NOMO-1 treated with dmso at 0.1 percent for 144 hours (cell line): Measurements from ENCODE around the gene DHX32.
"Not testable (repeated sequence)": the region's sequence is repeated elsewhere in the genome, so short reads cannot be mapped to it uniquely, and the experiment has no call there.

Source experiments
- DNase-seq: peaks from one replicate; lab custom pipeline; 2025; ENCODE audit not compliant: unreplicated experiment; lab: John Stamatoyannopoulos, UW

Gene DHX32

DNA sequence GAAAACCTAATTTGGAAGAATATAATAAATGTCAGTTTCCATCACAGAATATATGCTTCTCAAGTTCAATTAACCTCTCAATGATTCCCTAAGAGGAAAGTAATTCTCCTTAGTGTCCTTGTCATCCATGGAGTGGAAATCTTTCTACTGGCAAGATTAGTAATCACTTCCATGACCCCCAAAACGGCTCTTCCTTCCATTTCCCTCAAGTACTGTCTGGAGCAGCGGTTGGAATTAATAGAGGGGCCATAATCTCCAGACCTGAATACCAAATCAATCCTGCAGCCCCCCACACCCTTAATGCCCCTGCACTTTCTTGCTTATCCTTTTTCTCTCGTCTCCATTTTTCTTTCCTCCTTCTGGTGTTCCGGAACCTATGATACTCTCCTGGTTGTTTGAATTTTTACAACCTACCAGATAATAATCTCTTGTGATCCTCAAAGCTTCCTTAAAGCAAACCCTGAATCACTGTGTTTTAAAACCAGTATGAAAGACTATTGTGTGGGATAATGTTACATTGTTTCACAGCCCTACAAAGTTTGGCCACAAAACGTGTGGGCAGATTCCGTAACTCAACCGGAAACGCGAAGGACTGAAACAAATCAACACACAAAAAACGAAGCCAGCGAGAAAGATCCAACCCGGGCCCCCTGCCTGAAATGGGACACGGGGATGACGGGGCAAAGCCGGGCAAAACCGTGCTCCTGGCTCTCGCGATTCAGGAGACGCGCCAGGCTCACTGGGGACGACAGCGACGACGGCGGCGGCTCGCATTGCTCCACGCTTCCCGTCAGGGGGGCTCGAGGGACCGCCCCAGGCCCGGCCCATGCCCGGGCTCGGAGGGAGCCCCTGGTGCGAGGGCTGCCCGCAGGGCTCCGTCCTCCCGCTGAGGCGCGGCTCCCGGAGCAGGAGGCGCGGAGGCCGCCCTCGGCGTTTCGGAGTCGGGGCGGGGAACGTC, 14.3 kb upstream of the DHX32 start:
- not testable (repeated sequence) for DNase-seq

DNA sequence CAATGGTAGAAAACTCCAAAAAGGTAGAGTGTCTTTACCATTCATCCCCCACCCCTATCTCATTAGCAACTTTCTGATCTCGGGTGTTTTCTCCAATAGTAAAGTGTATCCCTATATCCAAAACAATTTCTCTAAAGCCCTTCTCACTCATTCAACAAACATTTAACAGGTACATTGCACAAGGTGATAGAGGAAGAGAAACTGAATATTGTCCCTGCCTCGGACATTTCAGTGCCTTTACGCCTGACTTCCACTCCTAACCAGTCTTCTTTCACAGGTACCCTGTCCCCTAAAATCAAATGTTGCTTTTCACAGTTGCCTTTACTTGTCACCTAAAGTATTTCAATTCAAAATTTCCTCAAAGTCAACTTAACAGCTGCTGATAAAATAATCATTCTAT, 13.1 kb upstream of the DHX32 start:
- DNase-seq, result not testable (repeated sequence)

DNA sequence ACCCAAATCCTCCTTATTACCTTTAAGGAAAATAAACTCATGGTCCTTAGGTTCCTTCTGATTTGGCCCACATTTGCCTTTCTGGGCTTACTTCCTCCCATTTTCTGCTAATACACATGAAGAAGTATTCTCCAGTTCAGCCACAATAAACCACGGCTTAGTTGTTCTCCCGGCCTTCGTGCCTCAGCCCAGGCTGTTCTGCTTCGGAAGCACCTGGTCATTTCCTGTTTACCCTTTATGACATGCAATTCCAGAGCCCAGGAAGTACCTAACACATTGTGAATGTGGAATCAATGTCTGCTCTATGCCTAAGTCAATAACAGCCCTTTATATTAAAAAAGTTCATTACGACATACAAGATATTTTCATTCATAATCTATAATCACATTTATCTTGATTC, 11.3 kb upstream of the DHX32 start:
- not testable (repeated sequence) for DNase-seq

DNA sequence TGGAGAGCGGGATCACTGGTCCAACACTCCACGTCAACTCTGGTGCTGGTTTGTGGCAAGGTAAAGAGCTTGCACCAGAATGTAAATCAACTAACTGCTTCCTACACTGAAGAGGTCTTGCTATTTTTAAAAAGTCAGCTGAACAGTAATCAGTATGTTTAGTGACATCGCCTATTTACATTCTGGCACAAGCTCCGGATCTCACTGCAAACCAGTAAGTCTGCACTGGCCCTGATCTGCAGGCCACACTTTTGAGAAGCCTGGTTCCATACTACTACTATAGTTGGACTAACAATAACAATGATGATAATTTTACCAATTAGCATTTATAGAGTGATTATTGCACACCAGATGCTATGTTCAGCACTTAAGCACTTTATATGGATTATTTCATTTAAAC, 8.3 kb upstream of the DHX32 start:
- not testable (repeated sequence) for DNase-seq

DNA sequence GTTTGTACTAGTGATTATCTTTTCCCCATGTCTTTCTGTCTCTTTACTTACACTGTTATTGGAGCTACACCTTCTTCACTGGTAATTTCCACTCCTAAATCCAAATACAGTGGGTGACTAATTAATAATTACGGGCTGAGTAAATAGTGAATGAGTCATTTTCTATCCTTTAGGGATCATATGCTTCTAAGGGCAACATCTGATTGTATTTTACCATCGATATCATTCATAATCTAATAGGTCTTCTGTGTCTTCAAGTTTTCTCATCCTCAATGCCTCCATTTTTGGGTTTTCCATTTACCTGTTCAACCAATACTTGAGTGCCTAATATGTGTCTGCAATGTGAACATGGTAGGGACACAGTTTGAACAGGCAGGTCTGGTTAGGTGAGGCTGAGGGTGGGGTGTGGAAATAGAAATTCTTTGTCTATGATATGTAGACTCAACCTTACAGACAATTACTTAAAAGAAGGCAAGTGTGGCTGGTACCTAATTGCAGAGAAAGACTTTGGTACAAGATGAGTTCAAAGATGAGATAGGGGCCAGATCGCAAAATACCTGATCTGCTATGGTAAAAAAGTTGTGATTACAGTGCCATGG, 5.9 kb upstream of the DHX32 start:
- no peak for DNase-seq

DNA sequence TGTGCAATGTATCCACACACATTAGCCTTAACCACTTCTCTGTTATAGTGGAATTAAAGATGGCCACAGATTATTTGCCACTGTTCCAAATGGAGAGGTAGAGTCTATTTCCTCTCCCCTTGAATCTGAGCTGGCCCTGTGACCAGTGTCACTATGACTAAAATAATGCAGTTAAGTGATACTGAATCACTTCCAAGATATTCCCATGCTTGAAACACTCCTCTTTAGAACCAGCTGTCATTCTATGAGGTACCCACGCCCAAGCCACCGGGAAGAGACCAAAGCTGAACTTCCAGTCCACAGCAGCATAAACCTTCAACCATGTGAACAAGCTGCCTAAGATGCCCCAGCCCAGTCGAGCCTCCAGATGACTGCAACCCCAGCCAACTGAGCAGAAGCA, 2.1 kb upstream of the DHX32 start:
- no peak for DNase-seq

DNA sequence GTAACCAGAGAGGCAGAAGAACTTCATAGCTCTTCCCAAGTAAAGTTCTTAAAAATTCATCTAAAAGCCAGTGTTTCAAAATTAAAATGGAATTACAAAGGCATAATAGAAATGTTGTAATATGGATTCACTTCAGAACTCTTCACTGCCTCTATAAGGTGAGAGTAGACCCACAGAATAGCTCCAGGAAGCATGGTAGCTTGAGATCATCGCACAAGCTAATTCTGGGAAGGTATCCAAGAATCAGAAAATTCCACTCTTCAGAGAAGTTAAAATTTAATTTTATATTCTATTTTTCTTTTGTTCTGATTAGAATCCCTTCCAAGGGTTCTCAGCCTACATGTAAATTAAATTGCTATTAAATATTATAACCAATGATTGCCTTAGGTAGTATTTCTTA, 1.5 kb upstream of the DHX32 start:
- DNase-seq, result no peak

DNA sequence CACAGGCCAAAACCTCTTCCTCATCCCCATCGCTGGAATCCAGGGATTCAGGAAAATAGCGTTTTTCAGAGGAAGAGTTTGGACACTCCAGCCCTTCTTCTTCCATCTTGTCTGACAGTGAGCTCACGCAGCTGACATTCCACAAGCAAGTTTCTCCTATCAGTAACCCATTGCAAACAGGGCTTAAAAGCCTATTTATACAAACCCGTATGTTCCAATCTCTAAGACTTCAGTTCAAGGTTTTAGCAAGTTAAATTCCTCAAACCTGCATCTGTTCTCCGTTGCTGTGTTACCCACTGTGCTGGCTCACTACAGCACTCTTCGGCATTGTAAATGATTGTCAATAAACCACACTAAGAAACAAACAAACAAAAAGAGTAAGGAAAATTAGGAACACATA, 373 bp downstream of the DHX32 start:
- no peak for DNase-seq

DNA sequence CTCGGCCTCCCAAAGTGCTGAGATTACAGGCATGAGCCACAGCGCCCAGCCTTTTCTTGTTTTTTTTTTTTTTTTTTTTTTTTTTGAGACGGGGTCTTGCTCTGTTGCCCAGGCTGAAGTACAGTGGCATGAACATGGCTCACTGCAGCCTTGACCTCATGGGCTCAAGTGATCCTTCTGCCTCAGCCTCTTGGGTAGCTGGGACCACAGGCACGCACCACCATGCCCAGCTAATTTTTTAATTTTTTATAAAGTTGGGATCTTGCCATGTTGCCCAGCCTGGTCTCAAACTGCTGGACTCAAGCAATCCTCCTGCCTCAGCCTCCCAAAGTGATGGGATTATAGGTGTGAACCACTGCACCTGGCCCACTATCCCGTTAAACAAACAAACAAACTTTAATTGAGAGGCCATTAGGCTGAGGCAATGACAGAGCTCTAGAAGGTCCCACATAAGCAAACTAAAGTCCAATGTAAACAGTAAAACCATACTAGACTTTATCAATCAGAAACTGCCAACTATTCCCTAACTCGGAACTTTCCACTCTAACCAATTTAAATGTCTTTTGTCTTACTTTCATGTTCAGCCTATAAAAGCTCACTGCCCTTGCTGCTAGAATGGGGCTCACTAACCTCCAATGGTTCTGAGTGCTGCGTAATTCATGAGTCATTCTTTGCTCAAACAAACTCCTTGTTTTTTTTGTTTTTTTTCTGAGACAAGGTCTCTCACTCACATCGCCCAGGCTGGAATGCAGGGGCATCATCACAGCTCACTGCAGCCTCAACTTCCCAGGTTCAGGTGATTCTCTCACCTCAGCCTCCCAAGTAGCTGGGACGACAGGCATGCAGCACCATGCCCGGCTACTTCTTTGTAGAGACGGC, 1.9 kb downstream of the DHX32 start:
- DNase-seq, result no peak

DNA sequence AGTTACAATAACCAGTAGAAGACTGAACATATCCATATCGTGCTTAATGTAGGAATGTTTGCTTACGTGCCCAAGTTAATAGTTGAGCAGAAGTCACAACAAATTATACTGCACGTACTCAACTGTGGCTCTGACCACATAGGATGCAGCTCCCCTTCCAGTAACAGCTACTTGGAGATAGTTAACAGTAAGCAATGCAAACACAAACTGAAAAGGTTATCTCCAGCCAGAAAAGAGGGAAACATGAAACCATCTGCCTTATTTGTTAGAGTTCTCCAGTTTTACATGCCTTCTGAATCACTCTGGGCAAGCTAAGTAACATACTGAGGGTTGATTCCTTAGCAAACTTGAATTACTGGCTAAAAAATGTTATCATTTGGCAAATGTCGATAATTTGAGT, 9.8 kb downstream of the DHX32 start:
- no peak for DNase-seq

DNA sequence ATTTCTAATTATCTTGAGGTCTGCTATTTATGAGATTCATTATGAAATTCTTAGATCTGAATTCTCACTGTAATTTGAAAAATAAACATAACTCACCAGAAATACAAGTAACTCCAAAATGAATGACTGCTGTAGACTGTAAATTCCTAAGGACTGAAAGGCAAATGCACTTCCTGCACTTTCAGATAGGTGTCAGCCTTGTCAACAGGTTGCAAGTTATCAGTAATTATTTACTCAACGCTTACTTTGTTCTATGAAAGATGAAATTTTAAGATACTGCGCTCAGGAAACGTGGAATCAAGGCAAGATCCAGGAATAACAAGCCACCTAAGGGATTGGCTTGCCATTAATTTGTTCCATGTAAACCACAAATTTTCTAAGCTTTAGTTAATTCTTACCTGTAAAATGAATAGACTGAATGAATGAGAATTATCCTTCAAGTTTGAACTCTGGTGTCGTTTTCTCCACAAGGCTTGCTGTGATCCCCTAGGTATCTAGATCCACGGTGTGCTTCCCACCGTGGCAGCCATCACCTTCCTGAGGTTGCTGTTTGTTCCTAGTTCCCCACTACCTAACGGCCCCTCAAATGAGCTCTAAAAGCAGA, 12.6 kb downstream of the DHX32 start:
- DNase-seq, result no peak

DNA sequence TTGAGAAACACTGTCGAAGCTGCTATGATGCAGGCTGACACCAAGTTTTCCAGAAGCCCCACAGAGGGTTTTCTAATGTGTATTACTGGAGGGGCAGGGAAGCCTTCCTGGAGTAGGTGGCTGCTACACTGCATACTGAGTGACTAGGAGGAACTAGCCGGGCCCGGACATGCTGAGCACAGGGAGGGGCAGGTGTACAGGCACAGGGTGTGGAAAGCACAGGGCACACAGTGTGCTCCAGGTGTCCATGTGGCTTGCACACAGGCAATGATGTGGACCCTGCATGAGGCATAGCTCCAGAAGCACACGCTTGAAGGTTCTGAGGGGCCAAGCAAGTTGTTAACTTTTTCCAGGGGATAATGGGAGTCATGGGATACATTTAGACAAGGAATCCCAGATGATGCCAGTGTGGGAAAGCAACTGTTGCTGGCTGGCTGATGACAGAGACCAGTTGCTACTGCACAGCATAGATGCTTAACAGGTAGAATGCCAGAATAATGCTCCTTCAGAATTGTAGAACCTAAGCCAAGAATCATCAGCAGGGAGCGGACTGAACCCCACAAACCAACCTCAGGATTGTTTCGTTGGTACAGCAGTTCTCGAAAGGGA, 14.6 kb downstream of the DHX32 start:
- no peak for DNase-seq

DNA sequence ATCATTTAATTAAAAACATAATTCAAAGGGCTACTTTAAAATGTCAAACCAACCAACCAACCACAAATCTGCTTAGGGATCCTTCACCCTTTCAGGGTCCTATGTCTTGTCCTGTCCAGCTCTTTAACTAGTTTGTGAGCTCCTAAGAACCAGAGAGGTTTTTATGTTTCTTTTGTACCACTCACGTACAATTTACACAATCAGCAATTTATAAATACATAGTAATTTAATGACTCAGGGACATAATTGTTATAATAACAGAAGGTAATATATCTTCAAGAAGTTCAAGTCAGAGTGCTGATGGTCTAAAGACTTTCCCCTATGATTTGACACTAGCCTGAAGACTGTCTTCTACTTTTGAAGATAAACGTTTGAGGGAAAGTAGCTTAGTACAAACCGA, 16.0 kb downstream of the DHX32 start:
- no peak for DNase-seq

DNA sequence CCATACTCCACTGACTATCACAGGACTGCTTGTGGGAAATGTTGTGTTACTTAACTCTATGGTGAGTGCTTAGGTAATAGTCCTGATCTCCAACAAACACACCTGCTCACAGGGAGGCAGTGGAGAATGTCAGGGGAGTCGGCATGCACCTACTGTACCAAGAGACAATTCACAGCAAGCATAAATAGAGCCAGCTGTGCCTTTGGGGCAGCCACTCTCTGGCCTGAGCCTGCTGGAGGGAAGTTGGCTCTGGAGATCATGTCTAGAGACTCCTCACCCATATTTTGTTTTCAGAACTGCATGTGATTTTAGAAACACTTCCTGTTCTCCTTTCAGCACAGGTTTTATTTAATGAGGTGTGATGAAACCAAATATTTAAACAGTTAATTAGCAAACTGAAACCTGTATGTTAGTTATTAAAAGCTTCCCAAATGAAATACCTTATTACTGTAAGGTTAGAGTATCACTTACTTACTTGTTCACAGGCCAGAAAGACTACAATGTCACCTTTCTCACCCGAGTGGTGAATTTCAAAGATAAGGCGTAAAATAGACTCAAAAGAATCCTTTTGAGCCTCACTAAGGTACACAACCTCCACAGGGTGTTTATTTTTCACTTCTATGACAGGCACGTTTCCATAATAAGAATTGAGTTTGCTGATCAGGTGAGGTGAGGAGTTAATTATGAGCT, 21.8 kb downstream of the DHX32 start:
- DNase-seq, result no peak

DNA sequence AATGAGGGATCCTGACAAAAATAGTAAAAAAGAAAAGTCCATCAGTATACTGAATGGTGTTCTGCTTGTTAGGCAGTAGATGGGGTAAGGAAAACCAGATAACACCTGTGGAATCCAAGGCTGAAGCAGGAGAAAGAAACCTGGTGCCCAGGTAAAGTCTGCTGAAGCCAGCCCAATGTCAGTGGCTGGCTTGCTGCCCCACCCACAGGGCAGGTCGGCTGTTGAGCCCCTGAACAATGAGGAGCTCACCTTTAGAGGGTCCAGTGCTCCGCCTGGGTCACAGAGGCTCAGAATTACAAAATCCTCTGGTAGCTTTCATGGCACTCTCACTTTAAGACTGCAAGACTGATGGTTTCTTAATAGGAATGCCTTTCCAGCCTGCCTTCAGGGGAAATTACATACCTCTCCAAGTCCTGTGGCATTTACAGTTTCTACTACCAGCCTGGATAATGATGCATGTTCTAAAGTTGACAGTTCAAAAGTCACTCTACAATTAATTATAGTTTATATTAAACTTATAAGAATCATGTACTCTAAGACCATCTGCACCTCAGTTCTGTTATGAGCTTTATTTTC, 23.8 kb downstream of the DHX32 start:
- DNase-seq, result no peak

DNA sequence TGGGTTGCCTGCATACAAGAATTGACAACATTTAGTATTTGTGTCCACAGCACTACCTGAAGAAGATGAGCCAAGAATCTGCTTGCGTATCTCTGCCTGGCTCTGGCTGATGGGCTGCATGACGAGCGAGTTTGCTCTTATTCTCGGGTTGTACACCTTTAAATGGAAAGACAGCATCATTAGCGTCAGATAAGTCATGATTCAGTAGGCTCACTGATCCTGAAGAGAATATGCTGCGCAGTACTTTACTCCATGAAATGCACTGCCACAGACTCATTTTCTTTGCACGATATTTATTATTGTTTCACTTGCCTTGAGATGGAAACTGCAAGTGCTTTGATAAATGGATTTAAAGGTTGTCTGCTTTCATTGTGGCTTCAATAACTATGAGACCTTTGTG, 28.6 kb downstream of the DHX32 start:
- DNase-seq, result no peak

DNA sequence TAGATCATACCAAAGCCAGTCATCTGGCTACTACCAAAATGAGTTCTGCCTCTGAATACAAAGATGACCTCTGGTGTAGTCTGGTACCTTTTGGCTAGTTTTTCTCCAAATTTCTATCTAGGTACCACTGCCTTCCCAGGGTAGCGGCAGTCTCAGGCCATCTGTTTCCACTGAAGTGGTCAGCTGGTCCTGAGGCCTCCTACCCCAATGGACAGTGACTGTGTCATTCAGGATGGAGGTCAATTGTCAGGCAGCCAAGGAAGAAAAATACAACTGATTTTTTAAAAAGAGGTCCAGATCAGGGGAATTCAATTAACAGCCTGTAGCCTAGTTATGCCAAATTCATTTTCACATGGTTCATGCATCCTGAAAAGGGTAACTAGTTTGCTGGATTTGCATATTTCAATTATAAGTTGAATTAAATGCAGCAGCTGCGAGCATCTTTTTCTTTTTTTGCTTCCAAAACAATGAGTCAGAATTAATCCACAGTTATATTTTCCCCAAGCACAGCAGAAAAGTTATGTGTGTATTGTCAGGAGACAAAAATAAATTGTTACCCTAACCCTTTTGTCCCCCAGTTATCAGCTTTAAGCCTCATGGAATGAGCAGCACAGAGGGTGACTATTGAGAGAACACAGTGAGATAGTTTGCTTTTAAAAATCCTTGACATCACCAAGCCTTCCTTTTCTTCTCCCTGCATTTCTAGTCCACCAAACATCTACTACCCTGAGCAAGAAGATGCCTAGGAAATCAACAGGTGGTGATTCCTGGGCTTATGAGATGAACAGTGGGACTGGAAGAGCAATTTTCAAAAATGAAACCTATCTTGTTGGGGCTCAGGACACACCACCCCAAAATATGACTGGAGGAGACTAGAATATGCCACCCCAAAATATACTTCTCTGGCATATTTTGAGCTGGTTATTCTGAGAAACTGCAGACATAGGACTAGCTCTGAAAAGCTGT, 30.0 kb downstream of the DHX32 start:
- no peak for DNase-seq

DNA sequence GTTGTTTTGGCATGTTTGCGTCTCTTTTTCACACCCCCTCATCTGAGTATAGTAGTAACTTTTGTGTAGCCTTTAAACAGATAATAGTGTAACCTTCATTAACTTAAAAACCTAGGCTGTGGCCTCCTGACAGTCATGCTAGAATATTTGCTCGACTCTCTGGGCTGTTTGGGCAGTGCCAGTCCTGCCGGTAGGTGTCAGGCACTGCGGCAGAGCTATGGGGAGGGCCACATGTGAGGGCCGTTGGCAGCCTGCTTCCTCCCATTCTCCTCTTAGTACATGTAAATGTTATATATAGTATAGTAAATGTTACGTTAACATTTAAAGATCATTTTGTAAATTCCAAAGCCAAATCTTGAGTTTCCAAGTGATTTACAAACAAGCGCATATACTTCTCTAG, 31.6 kb downstream of the DHX32 start:
- no peak for DNase-seq

DNA sequence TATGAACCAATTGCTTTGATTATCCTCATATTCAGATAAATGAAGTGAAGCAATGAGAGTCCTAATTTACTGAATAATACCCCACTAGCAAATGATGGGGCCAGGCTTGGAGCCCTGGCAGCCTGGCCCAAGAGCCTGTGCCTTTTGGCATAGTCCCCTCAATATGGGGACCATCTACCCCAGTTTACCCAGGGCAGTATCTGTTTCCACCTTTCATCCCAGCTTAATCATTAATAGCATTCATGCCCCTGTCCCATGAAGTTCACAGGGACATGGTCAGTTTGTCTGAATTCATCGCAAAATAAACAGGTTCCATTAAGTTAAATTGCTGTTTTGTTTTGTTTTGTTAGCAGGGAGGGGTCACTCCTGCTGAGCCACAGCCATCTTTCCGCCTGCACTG, 32.2 kb downstream of the DHX32 start:
- DNase-seq, result no peak
